HEK293 (cell line): ENCODE data around the gene MGLL.
"Not testable (repeated sequence)": the region's sequence is repeated elsewhere in the genome, so short reads cannot be mapped to it uniquely, and the experiment has no call there.

Experiments
- CTCF ChIA-PET: fragments of 350-600 bp; formaldehyde crosslinking; extraction: SDS; loops from one replicate; lab custom pipeline; 2021; ENCODE audit warnings: antibody characterized with exemption; lab: Yijun Ruan, JAX
- POLR2A ChIA-PET: fragments of 300-600 bp; formaldehyde crosslinking; extraction: SDS; loops from one replicate; lab custom pipeline; 2020; ENCODE audit warnings: antibody characterized with exemption, inconsistent platforms; lab: Yijun Ruan, JAX
- H3K27ac ChIP-seq: fragments of 200-500 bp; sonication (Bioruptor generic); 2 replicates; pipeline ENCODE4 v1.5.1; 2014; ENCODE audit warnings: low read depth, low read length, control low read depth, inconsistent platforms; ENCODE audit errors: extremely low read depth
- H3K36me3 ChIP-seq, 2 experiments: fragments of 200-500 bp in 1 of 2; sonication (Bioruptor generic) in 1 of 2; 1 replicate in 1 of 2; 2 replicates in 1 of 2; pipeline ENCODE4 v1.5.1; 2014 to 2017; ENCODE audit warnings: inconsistent platforms in 2 of 2, low read length in 2 of 2; ENCODE audit not compliant: control insufficient read depth in 2 of 2, insufficient read depth in 1 of 2
- H3K4me1 ChIP-seq: fragments of 200-500 bp; sonication (Bioruptor generic); 2 replicates; pipeline ENCODE4 v1.5.1; 2014; ENCODE audit warnings: mild to moderate bottlenecking, low read length, inconsistent platforms; ENCODE audit not compliant: control insufficient read depth, insufficient read depth
- H3K4me3 ChIP-seq: 2 replicates; pipeline ENCODE4 v1.5.1; 2011; ENCODE audit warnings: low read depth, mild to moderate bottlenecking, control low read depth, low read length, moderate library complexity
- H3K9me3 ChIP-seq: fragments of 200-500 bp; sonication (Bioruptor generic); 2 replicates; pipeline ENCODE4 v1.5.1; 2014; ENCODE audit warnings: low read depth, low read length, inconsistent platforms; ENCODE audit not compliant: control insufficient read depth, insufficient read depth
- GLIS1 ChIP-seq: fragments of 450-650 bp; formaldehyde crosslinking; IDR thresholded peaks from 2 replicates; pipeline ENCODE4 v1.5.1; 2016; ENCODE audit warnings: missing biosample characterization, missing genetic modification characterization
- KLF7 ChIP-seq: fragments of 450-650 bp; formaldehyde crosslinking; IDR thresholded peaks from 2 replicates; pipeline ENCODE4 v1.5.1; 2016; ENCODE audit warnings: missing biosample characterization, missing genetic modification characterization, borderline replicate concordance
- PRDM1 ChIP-seq: fragments of 450-650 bp; formaldehyde crosslinking; IDR thresholded peaks from 2 replicates; pipeline ENCODE4; 2016; ENCODE audit warnings: missing biosample characterization, missing genetic modification characterization
- TSHZ1 ChIP-seq: fragments of 450-650 bp; formaldehyde crosslinking; IDR thresholded peaks from 2 replicates; pipeline ENCODE4 v1.5.1; 2016; ENCODE audit warnings: missing biosample characterization, missing genetic modification characterization, borderline replicate concordance
- ZIC2 ChIP-seq: fragments of 450-650 bp; formaldehyde crosslinking; IDR thresholded peaks from 2 replicates; pipeline ENCODE4 v1.5.1; 2016; ENCODE audit warnings: missing biosample characterization, missing genetic modification characterization
- ZNF280C ChIP-seq: fragments of 450-650 bp; formaldehyde crosslinking; IDR thresholded peaks from 2 replicates; pipeline ENCODE4 v1.5.1; 2016; ENCODE audit warnings: missing biosample characterization, missing genetic modification characterization
- ZNF302 ChIP-seq: fragments of 450-650 bp; formaldehyde crosslinking; IDR thresholded peaks from 2 replicates; pipeline ENCODE4 v1.5.1; 2016; ENCODE audit warnings: missing biosample characterization, missing genetic modification characterization, low read depth
- ZNF394 ChIP-seq: fragments of 450-650 bp; formaldehyde crosslinking; IDR thresholded peaks from 2 replicates; pipeline ENCODE4 v1.5.1; 2016; ENCODE audit warnings: missing biosample characterization, missing genetic modification characterization, mild to moderate bottlenecking, moderate library complexity, borderline replicate concordance
- ZNF449 ChIP-seq: fragments of 450-650 bp; formaldehyde crosslinking; IDR thresholded peaks from 2 replicates; pipeline ENCODE4 v1.5.1; 2017; ENCODE audit warnings: missing biosample characterization, mild to moderate bottlenecking, missing genetic modification characterization, moderate library complexity
- ZNF530 ChIP-seq: fragments of 450-650 bp; formaldehyde crosslinking; IDR thresholded peaks from 2 replicates; pipeline ENCODE4 v1.5.1; 2016; ENCODE audit warnings: low read depth, missing biosample characterization, missing genetic modification characterization
- ZNF837 ChIP-seq: fragments of 450-650 bp; formaldehyde crosslinking; IDR thresholded peaks from 2 replicates; pipeline ENCODE4 v1.5.1; 2016; ENCODE audit warnings: missing biosample characterization, missing genetic modification characterization
- ZSCAN30 ChIP-seq: fragments of 450-650 bp; IDR thresholded peaks from 2 replicates; pipeline ENCODE4 v1.5.1; 2018; ENCODE audit warnings: missing biosample characterization, mild to moderate bottlenecking, missing genetic modification characterization, moderate library complexity

The MGLL gene

GRCh38 chr3:127656906-127657305 lies 165.4 kb downstream of the MGLL start:
- H3K27ac ChIP-seq = no peak overlapping the region
- no peak overlapping the region for H3K4me3 ChIP-seq
- H3K36me3 ChIP-seq = peaks cover 0 to 17% of the 10 kb centered on the region in 2 experiments; a peak in 1 of 3 replicates
- H3K4me1 ChIP-seq = no peaks in the 10 kb centered on the region
- no peaks in the 10 kb centered on the region for H3K9me3 ChIP-seq
- POLR2A ChIA-PET = no interaction called here
- CTCF ChIA-PET = no interaction called here
- TF ChIP-seq ZSCAN30 (no peak), ZNF837 (tag by site-specific recombination) (no peak), ZNF530 (tag by site-specific recombination) (no peak), TSHZ1 (tag by site-specific recombination) (no peak), KLF7 (tag by site-specific recombination) (no peak)

GRCh38 chr3:127655641-127656040 lies 166.7 kb downstream of the MGLL start:
- ChIA-PET CTCF (interaction anchor here (0.9 kb wide), 1 partner anchor 356 kb away, joined by 3 read pairs; no protein-coding TSS in a partner anchor), POLR2A (interaction anchor here (0.6 kb wide), 1 partner anchor 188 kb away, joined by 3 read pairs; no protein-coding TSS in a partner anchor)

GRCh38 chr3:127654993-127655392 lies 167.3 kb downstream of the MGLL start:
- H3K4me1 ChIP-seq, H3K36me3 ChIP-seq, H3K4me3 ChIP-seq, H3K9me3 ChIP-seq, H3K27ac ChIP-seq, POLR2A ChIA-PET: not testable (repeated sequence)
- TF ChIP-seq ZNF449 (tag by site-specific recombination) (peak; percentile 82), GLIS1 (tag by site-specific recombination) (peak; percentile 63)
- CTCF ChIA-PET = interaction anchor here (0.6 kb wide), 1 partner anchor 17 kb away, joined by 3 read pairs; no protein-coding TSS in a partner anchor

More at GRCh38 chr3:127655641-127656040, 166.7 kb downstream of the MGLL start:
- H3K9me3 ChIP-seq = no peaks in the 10 kb centered on the region
- H3K4me3 ChIP-seq = no peak overlapping the region
- no peaks in the 10 kb centered on the region for H3K4me1 ChIP-seq
- no peak overlapping the region for H3K27ac ChIP-seq
- peaks cover 0 to 10% of the 10 kb centered on the region in 2 experiments; a peak in 1 of 3 replicates for H3K36me3 ChIP-seq
- TF ChIP-seq PRDM1 (peak; percentile 16; the same call in 1 of the 2 replicates), ZNF280C (tag by site-specific recombination) (no peak)

GRCh38 chr3:127654374-127654773 lies 167.9 kb downstream of the MGLL start:
- no peaks in the 10 kb centered on the region for H3K4me1 ChIP-seq
- H3K27ac ChIP-seq = no peak overlapping the region
- peaks cover 0 to 5% of the 10 kb centered on the region in 2 experiments; a peak in 1 of 3 replicates for H3K36me3 ChIP-seq
- TF ChIP-seq ZNF302 (no peak), ZNF394 (no peak), ZIC2 (tag by site-specific recombination) (peak; percentile 20; the same call in 1 of the 2 replicates)
- TF ChIP-seq, all 188 proteins: peak for 1
- H3K4me3 ChIP-seq = no peak overlapping the region
- H3K9me3 ChIP-seq = no peaks in the 10 kb centered on the region
- ChIA-PET CTCF (interaction anchor here (0.6 kb wide), 1 partner anchor 18 kb away, joined by 3 read pairs; no protein-coding TSS in a partner anchor), POLR2A (no interaction called here)
